HepG2 (cell line): Measurements from ENCODE around the gene ACSM3. TPM values are rescaled to one million over a fixed set of nuclear protein-coding genes. Genes with fewer than 3 reads are reported as not detected.

Experiments used
- ISX ChIP-seq: sonication (generic); formaldehyde crosslinking; conservative IDR thresholded peaks from 2 replicates; pipeline ENCODE4 v1.5.0; 2020; ENCODE audit warnings: missing genetic modification reagents
- MAFF ChIP-seq: IDR thresholded peaks from 2 replicates; pipeline ENCODE4 v1.6.1; 2011; ENCODE audit warnings: low read depth, low read length, improper control_type of control experiment
- MAFK ChIP-seq, 2 experiments: IDR thresholded peaks in 1 of 2; conservative IDR thresholded peaks in 1 of 2; 2 replicates each; pipeline ENCODE4 v1.6.1; 2011; ENCODE audit warnings: improper control_type of control experiment in 2 of 2, low read length in 2 of 2
- NFYC ChIP-seq: IDR thresholded peaks from 2 replicates; pipeline ENCODE4 v1.6.1; 2016; ENCODE audit warnings: missing genetic modification reagents, missing compliant biosample characterization
- SATB2 ChIP-seq: sonication (generic); formaldehyde crosslinking; IDR thresholded peaks from 2 replicates; pipeline ENCODE4 v1.5.0; 2020; ENCODE audit warnings: missing genetic modification reagents
- TOE1 ChIP-seq: sonication (generic); formaldehyde crosslinking; IDR thresholded peaks from 2 replicates; pipeline ENCODE4 v1.4.0; 2020; ENCODE audit warnings: mild to moderate bottlenecking, missing genetic modification reagents
- ZKSCAN8 ChIP-seq: IDR thresholded peaks from 2 replicates; pipeline ENCODE4 v1.6.1; 2016; ENCODE audit warnings: borderline replicate concordance, missing genetic modification reagents, missing compliant biosample characterization
- ZNF367 ChIP-seq: sonication (generic); formaldehyde crosslinking; IDR thresholded peaks from 2 replicates; pipeline ENCODE4 v1.4.0; 2020; ENCODE audit warnings: missing genetic modification reagents, borderline replicate concordance
- polyA plus RNA-seq, 8 experiments: library from polyadenylated mRNA; depleted of rRNA in 3 of 8; stranded (reverse) in 7 of 8; unstranded in 1 of 8; fragments of >200 nt; fragmentation: Illumina TruSeq in 4 of 8; extraction: Trizol in 4 of 8; gene quantifications; 2 replicates each; pipeline versions ENCODE4 v1.2.1 to v1.2.3, GENCODE V29; 2011 to 2016; ENCODE audit warnings: low read depth in 4 of 8, missing spikeins in 1 of 8, mixed read lengths in 1 of 8; ENCODE audit not compliant: insufficient read depth in 1 of 8
- total RNA-seq, 5 experiments: library from RNA; depleted of rRNA; stranded (reverse); fragments of >200 nt; fragmentation: Illumina TruSeq; extraction: Trizol; gene quantifications; 2 replicates each; pipeline ENCODE4 v1.2.3, GENCODE V29; 2016; ENCODE audit warnings: low read depth in 1 of 5
- TF ChIP-seq, protein P1 (sequence below): sonication (generic); formaldehyde crosslinking; IDR thresholded peaks from 2 replicates; pipeline ENCODE4 v1.9.0; 2021; ENCODE audit warnings: missing genetic modification reagents, borderline replicate concordance
- TF ChIP-seq, protein P2 (sequence below): sonication (generic); formaldehyde crosslinking; IDR thresholded peaks from 2 replicates; pipeline ENCODE4 v1.4.0; 2020; ENCODE audit warnings: missing genetic modification reagents, mild to moderate bottlenecking, borderline replicate concordance
- TF ChIP-seq, protein P3 (sequence below): sonication (generic); formaldehyde crosslinking; IDR thresholded peaks from 2 replicates; pipeline ENCODE4 v1.5.1; 2020; ENCODE audit warnings: missing genetic modification reagents, mild to moderate bottlenecking, borderline replicate concordance
- TF ChIP-seq, protein P4 (sequence below), 2 experiments: fragments of 450-650 bp in 1 of 2; sonication (generic) in 1 of 2; formaldehyde crosslinking; IDR thresholded peaks; 2 replicates each; pipeline versions ENCODE4 v1.5.0 to v1.8.0; 2020 to 2022; ENCODE audit warnings: mild to moderate bottlenecking in 1 of 2, missing genetic modification reagents in 1 of 2

Gene ACSM3
- total and polyA plus RNA-seq, 2 of the 13 experiments (the other 11 are each of a cell fraction or from before 2014, with no cell fraction given): 74.0 to 108 TPM

DNA sequence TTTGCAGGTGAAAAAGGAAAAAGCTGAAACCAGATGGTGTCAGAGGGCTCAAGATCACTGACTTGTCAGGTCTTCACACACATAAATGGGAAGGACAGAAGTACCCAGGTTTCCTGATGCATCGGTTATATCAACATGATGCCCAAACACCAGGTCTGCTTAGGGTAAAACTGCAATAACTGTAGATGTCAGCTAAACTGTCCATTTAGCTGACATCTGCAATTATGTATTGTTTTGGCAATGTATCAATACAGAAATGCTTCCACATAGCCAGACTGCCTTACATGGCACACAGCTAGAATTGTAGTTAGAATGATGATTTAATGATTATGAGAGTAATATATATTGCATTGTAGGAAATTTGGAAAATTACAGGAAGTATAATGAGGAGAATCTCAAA, 5.0 kb downstream of the ACSM3 start (continued):
- TF ChIP-seq, protein P1, sequence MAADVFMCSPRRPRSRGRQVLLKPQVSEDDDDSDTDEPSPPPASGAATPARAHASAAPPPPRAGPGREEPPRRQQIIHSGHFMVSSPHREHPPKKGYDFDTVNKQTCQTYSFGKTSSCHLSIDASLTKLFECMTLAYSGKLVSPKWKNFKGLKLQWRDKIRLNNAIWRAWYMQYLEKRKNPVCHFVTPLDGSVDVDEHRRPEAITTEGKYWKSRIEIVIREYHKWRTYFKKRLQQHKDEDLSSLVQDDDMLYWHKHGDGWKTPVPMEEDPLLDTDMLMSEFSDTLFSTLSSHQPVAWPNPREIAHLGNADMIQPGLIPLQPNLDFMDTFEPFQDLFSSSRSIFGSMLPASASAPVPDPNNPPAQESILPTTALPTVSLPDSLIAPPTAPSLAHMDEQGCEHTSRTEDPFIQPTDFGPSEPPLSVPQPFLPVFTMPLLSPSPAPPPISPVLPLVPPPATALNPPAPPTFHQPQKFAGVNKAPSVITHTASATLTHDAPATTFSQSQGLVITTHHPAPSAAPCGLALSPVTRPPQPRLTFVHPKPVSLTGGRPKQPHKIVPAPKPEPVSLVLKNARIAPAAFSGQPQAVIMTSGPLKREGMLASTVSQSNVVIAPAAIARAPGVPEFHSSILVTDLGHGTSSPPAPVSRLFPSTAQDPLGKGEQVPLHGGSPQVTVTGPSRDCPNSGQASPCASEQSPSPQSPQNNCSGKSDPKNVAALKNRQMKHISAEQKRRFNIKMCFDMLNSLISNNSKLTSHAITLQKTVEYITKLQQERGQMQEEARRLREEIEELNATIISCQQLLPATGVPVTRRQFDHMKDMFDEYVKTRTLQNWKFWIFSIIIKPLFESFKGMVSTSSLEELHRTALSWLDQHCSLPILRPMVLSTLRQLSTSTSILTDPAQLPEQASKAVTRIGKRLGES (CRISPR knock-in tag): no peak
- TF ChIP-seq, protein P2, sequence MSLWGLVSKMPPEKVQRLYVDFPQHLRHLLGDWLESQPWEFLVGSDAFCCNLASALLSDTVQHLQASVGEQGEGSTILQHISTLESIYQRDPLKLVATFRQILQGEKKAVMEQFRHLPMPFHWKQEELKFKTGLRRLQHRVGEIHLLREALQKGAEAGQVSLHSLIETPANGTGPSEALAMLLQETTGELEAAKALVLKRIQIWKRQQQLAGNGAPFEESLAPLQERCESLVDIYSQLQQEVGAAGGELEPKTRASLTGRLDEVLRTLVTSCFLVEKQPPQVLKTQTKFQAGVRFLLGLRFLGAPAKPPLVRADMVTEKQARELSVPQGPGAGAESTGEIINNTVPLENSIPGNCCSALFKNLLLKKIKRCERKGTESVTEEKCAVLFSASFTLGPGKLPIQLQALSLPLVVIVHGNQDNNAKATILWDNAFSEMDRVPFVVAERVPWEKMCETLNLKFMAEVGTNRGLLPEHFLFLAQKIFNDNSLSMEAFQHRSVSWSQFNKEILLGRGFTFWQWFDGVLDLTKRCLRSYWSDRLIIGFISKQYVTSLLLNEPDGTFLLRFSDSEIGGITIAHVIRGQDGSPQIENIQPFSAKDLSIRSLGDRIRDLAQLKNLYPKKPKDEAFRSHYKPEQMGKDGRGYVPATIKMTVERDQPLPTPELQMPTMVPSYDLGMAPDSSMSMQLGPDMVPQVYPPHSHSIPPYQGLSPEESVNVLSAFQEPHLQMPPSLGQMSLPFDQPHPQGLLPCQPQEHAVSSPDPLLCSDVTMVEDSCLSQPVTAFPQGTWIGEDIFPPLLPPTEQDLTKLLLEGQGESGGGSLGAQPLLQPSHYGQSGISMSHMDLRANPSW (CRISPR knock-in tag): no peak
- TF ChIP-seq TOE1: no peak
- TF ChIP-seq ISX (CRISPR knock-in tag): no peak
- no peak for TF ChIP-seq SATB2
- no peak for TF ChIP-seq NFYC
- no peak for TF ChIP-seq ZNF367 (CRISPR knock-in tag)
- peak; percentile 94 for TF ChIP-seq MAFF
- TF ChIP-seq, protein P3, sequence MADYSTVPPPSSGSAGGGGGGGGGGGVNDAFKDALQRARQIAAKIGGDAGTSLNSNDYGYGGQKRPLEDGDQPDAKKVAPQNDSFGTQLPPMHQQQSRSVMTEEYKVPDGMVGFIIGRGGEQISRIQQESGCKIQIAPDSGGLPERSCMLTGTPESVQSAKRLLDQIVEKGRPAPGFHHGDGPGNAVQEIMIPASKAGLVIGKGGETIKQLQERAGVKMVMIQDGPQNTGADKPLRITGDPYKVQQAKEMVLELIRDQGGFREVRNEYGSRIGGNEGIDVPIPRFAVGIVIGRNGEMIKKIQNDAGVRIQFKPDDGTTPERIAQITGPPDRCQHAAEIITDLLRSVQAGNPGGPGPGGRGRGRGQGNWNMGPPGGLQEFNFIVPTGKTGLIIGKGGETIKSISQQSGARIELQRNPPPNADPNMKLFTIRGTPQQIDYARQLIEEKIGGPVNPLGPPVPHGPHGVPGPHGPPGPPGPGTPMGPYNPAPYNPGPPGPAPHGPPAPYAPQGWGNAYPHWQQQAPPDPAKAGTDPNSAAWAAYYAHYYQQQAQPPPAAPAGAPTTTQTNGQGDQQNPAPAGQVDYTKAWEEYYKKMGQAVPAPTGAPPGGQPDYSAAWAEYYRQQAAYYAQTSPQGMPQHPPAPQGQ (CRISPR knock-in tag): 0 out of 2 replicates have a peak, but pooled peaks have one; percentile 26
- peak; percentile 91 to 96 for TF ChIP-seq MAFK (conservative IDR thresholded peaks at IDR 0.05 in 1 of 2, IDR thresholded peaks at IDR 0.05 in 1 of 2; ENCODE audit: low read length in 2 of 2)
- TF ChIP-seq ZKSCAN8 (CRISPR knock-in tag): no peak
- TF ChIP-seq, protein P4, sequence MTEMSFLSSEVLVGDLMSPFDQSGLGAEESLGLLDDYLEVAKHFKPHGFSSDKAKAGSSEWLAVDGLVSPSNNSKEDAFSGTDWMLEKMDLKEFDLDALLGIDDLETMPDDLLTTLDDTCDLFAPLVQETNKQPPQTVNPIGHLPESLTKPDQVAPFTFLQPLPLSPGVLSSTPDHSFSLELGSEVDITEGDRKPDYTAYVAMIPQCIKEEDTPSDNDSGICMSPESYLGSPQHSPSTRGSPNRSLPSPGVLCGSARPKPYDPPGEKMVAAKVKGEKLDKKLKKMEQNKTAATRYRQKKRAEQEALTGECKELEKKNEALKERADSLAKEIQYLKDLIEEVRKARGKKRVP (CRISPR knock-in tag; IDR thresholded peaks at IDR 0.05): no peak
